Stimulated activated CD8-positive, alpha-beta memory T cell treated with anti-CD3 and anti-CD28 coated beads, Interleukin-7, amount 100 ng/mL, for 24 hours (primary cell): ENCODE results near the gene ADAMTS18.

Experiments used
- DNase-seq: peaks from one replicate; pipeline ENCODE4 v3.0.0-alpha.2; 2020; ENCODE audit warnings: low read depth

ADAMTS18 gene

DNA sequence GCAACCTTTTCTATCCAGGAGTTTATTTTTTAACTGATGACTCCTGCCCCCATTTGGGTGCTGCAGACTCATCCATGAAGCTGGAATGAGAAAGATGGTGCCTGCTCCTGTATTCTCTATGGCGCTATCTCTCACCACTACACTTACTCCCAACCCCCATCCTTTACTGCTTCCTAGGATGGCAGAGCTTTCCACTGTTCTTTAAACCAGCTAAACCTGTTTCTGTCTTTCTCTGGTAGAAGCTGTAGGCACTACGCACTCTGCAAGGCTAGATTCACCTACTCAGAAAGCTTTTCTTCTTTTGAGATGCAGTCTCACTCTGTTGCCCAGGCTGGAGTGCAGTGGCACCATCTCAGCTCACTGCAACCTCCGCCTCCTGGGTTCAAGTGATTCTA lies 47.0 kb downstream of the ADAMTS18 start:
- no peak for DNase-seq

DNA sequence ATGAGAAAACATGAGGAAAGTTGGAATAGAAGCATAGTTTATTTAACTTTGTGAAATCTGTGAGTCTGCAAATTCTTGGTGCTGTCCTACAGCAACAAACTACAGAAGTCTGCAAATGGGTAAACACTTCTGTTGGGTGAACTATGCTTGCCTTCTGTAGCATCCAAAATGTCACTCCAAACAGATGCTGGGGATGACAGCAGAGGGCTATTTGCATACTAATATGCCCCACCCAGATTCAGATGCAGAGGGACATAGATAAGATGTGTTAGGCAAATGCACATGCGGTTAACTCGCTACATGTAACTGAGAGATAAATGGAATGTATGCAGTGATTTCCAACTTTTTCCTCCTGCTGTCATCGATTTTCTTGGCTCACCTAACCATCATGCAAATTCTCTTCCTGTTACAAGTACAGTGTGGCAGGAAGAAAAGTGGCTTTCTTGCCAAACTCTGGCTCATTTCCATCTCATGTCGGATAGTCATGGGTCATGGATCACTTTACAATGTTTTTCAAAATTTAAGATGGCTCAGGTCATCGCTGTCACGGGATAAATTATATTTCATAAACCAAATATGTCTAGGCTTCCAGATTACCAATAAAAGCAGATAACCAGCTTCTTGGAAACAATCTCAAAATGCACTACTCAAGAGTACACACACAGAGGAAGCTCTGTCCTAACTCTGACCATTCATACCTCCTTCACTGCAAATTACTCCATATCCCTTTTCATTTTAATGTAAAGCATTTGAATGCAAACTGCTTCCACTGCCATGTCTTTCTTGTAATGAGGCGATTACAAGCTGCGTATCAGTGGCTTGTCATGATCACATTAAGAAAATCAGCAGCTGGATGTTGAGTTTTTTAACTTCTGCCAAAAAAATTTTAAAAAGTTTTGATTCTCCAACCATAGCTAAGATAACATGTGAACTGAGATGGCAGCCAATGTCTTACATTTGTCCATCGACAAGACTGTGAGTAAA lies 47.7 kb downstream of the ADAMTS18 start:
- no peak for DNase-seq

DNA sequence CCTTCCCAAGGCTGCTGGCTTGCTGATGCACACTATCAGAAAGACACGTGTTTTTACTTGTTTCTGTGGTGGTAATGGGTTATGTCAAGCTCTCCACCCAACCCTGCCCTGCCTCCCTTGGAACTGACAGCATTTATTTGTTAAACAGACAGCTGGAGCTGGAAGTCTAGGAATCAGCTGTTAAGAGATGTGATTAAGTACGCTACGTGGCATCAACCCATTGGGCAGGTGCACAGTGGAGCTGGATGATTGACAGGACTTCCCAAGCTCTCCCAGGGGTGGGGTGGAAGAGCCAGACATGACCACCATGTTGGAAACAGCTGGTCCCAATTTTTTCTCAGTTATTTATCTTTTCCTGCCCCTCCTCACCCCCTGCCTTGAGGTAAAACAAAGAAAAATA lies 49.4 kb downstream of the ADAMTS18 start:
- no peak for DNase-seq

DNA sequence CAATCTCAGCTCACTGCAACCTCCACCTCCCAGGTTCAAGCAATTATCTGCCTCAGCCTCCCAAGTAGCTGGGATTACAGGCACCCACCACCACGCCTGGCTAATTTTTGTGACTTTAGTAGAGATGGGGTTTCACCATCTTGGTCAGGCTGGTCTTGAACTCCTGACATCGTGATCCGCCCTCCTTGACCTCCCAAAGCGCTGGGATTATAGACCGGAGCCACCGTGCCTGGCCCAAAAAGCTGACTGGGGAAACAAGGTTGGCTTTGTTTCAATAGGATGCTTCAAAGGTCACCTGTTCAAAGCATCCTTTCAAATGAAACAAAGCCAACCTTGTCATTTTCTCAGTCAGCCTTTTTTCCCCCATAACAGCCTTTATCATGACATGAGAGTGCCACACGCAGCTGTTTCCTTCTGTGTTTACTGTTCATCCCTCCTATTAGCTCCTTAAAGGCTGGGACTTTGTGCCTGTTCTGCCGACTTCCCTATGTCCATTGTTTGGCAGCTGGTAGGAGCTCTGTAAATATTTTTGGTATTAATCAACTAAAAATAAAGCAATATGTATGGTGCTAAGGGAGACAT lies 51.1 kb downstream of the ADAMTS18 start:
- DNase-seq, result no peak

DNA sequence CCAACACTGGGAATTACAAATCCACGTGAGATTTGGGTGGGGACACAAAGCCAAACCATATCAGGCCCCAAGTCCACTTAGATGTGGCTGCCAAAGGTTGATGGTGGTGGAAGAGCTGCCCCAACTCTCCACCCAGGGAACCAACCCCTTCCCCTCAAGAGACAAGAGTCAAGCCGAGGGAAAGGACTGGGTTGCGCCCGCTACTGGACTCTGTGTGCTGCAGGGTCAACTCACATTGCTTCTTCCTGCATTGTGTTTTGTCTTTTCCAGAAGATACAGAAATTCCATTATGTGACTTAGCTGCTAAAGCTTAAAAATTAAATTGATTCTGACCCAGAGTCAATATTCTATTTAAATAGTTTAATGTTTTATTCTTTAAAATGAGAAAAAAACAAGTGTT lies 58.5 kb downstream of the ADAMTS18 start:
- peak; percentile 1 for DNase-seq

DNA sequence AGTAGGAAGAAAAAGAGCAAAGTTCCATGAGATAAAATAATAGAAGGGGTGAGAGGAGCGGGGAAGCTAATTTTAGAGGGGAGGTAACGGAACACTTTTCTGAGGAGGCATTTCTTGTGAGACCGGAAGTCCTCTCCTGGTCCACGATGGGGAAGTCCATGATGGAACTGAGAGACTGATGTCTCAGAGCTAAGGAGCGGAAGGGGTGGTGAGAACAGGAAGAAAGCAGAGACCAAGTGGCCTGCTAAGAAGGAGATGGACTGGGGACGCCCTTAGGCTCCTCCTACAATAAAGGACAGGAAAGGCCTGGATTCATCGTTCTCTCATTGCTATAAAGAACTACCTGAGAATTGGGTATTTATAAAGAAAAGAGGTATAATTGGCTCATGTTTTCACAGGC lies 59.4 kb downstream of the ADAMTS18 start:
- no peak for DNase-seq

- DNase-seq, result no peak
Observed at GRCh38 chr16:77374384-77374783, 60.5 kb downstream of the ADAMTS18 start.

GRCh38 chr16:77373726-77374125 lies 61.1 kb downstream of the ADAMTS18 start:
- DNase-seq, result no peak

- DNase-seq, result no peak
Observed at GRCh38 chr16:77364770-77365169, 70.1 kb downstream of the ADAMTS18 start.

- no peak for DNase-seq
Observed at GRCh38 chr16:77359065-77359502, 75.8 kb downstream of the ADAMTS18 start.

DNA sequence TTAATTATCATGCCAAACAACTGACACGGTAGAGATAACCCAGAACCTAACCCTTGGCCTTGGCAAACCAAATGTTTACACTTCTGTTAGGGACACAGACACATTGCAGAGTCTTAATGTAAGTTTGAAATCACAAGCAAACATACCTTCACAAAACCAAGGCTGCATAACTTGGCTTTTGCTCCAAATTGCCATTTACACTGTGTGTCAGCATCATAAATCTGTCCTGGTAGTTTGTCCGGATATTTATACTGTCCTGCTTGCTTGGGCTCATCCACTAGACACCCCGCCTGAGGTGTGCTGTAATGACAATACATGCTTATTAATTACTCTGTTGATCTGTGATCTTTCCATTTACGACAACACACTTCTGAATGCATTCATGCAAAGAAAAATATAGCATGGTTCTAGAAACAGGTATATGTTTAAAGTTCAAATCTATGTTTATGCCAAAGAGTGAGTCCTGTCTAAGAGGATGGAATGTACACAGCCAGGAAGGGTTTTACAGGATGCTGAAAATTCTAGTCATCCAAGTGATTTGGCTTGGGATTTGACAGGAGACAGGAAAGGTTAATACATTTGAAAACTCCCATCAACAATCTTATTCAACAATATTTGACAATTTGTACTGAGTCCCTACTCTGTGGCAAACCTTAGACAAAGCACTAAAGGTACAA lies 81.1 kb downstream of the ADAMTS18 start:
- DNase-seq, result no peak

GRCh38 chr16:77344341-77344740 lies 90.5 kb downstream of the ADAMTS18 start:
- no peak for DNase-seq

DNA sequence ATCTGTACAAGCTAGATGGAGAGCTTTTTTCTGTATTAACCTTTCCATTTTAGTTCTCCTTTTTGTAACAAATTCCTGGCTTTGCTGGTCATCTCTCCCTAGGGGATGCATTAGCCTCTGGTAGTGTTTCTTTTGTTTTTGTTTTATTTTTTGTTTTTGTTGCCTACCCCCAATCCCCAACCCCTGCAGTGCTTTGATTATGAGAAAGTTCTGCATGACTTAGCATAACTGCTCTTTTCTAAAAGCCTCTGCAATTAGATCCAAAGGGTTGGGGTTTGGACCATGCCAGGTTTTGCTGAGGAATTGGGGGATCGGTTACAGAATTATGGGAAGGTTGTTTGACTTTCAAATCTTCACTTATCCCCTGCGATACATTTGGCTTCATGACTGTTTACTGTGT lies 98.2 kb downstream of the ADAMTS18 start:
- no peak for DNase-seq

GRCh38 chr16:77335652-77336234 lies 99.1 kb downstream of the ADAMTS18 start:
- no peak for DNase-seq

DNA sequence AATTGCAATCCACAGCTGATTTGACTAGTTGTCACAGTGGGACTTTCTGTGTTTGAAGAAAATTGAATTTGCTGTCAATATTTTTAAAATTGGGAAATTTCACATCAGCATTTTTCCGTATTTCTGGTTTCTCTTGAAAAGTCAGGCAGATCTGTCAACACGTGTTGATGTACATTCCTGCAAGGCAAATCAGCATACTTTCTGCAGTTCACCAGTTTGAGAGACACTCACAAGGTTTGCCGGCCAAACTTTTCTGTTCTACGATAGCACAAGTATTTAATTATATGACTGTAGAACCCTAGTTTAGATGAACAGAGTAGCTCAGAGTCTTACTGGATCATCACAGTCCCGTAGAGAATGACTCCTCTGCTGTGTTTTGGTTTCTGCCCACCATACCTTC lies 102.0 kb downstream of the ADAMTS18 start:
- no peak for DNase-seq

DNA sequence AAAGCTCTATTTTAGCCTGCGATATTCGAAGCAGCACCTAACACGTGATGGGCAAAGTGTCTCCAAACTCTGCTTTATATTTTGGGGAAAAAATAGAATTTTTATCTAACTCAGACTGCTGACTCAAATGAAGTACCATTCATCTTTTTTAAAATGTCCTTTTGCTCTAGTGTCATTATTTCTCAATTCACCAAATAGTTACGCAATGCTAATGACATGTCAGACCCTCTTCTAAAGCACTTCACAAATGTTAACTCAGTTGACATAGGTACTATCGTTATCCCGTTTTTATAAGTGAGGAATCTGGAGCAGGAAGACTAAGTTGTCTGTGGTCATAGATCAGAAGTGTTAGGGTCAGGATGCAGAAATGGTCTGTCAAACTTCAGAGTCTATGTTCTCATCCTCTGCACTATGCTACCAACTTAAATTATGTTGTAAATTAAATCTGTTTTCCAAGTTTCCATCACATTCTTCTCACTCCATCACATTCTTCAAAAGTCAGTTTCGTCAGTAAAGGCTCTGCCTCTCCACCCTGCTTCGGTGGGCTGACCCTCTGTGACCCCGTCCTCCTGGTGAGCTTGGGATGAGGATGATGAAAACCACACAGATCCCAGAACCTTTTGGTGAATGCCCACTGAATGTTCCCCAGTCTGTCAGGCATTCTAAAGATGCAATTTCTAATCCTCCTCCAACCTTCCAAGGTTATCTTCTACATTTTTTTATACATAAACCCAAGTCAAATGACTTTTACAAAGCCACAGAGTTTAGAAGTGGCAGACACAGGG lies 102.8 kb downstream of the ADAMTS18 start:
- DNase-seq, result no peak

- no peak for DNase-seq
Observed at GRCh38 chr16:77331043-77331442, 103.8 kb downstream of the ADAMTS18 start.

DNA sequence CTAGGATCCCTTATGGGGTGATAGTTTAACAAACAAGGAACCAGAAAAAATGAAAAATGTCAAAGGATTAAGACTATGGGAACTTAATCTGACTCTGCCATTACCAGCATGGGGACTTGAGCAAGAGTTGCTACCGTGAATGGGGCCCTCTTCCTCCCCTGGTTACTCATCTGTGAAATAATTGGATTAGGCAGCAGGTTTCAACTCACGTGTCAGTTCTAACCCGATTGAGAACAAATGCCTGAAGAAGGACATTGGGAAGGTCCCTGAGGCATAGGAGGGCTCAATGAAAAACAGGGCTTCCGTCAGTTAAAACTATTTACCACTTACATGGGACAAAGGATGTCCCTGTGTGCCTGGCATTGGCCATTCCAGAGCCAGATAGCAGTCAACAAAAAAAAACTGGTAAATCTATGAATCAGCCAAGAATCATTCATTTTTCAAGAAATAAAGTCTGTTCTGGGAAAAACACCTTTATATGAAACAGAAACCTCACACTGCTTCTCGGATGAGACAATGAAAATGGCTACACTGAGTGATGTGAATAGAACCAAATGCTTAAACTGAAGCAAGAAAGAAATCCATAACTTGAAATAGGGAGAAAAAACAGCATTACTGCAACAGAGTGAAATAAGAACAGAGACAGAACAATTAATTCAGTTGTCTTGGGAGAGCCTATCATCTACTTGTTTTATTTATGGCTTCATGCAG lies 104.3 kb downstream of the ADAMTS18 start:
- no peak for DNase-seq

GRCh38 chr16:77328768-77329167 lies 106.1 kb downstream of the ADAMTS18 start:
- no peak for DNase-seq

DNA sequence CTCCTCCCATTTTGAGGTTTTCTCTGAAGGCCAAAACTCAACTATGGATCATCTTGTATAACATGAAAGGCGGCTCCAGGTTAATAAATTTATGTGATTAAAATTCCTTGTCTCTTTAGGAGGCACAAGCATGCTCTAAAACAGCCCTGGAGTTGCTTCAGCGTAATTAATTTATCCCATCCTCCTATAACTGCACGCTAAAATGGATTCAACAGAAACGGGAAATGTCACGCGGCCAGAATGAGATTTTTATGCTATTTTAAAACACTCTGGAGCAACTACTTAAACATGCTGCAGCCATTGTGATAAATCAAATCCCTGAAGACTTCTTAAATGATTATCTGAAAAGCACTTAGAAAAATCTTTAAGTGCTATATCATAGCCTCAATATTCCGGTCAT lies 106.6 kb downstream of the ADAMTS18 start:
- DNase-seq, result no peak

- no peak for DNase-seq
Observed at GRCh38 chr16:77327717-77328116, 107.1 kb downstream of the ADAMTS18 start.
